Prostate gland (tissue), 2 donors: ENCODE measurements around the gene FGFBP2. TPM values are rescaled to one million over a fixed set of nuclear protein-coding genes. Genes with fewer than 3 reads are reported as not detected.
A peak's percentile ranks its signal among the peaks of the same experiment; 100 is the strongest.

Experiments used
- DNase-seq: peaks from one replicate; pipeline ENCODE4 v3.0.0-alpha.2; 2019; ENCODE audit warnings: low spot score
- H3K27ac ChIP-seq, 2 donors: fragments of 200-600 bp; sonication (generic); 2 replicates each; pipeline ENCODE4 v1.5.1; 2017 to 2019
- H3K27me3 ChIP-seq: fragments of 200-600 bp; sonication (generic); replicated peaks from 2 replicates; pipeline ENCODE4 v1.5.1; 2019; ENCODE audit not compliant: insufficient read depth
- H3K36me3 ChIP-seq, 2 donors: fragments of 200-600 bp; sonication (generic); 1 replicate in 1 of 2; 2 replicates in 1 of 2; pipeline versions ENCODE4 v1.5.1 to v1.8.1; 2017 to 2019
- H3K4me1 ChIP-seq: fragments of 200-600 bp; sonication (generic); replicated peaks from 2 replicates; pipeline ENCODE4 v1.5.1; 2019
- H3K4me3 ChIP-seq, 2 donors: fragments of 200-600 bp; sonication (generic); 2 replicates each; pipeline ENCODE4 v1.5.1; 2017 to 2019
- H3K9me3 ChIP-seq: fragments of 200-600 bp; sonication (generic); 2 replicates; pipeline ENCODE4 v1.5.1; 2017
- CTCF ChIP-seq, 4 experiments: fragments of 200-600 bp in 2 of 4; fragments of 450-650 bp in 2 of 4; sonication (generic) in 2 of 4; IDR thresholded peaks; 1 replicate in 3 of 4; 2 replicates in 1 of 4; pipeline ENCODE4 v1.5.1; 2016 to 2019; ENCODE audit warnings: antibody characterized with exemption in 4 of 4, mild to moderate bottlenecking in 2 of 4, moderate library complexity in 2 of 4
- POLR2A ChIP-seq: fragments of 450-650 bp; IDR thresholded peaks from one replicate; pipeline ENCODE4 v1.6.1; 2016; ENCODE audit warnings: antibody characterized with exemption, mild to moderate bottlenecking
- POLR2AphosphoS5 ChIP-seq: sonication (generic); formaldehyde crosslinking; IDR thresholded peaks from one replicate; pipeline ENCODE4 v1.6.1; 2017; ENCODE audit warnings: antibody characterized with exemption
- WGBS: methylation state at CpG from one replicate; pipeline ENCODE4 v1.1.5; 2018; 5-methylcytosine and 5-hydroxymethylcytosine counted together
- intact Hi-C: fragments of 100-400 bp; cut with DNase I; formaldehyde crosslinking; loops from one replicate; pipeline ENCODE4 v1.14.2; 2022
- total RNA-seq, 2 donors: library from RNA; depleted of rRNA; stranded (reverse); fragments of >200 nt; gene quantifications; one replicate each; pipeline ENCODE4 v1.1.0, GENCODE V29; 2016

FGFBP2 gene
- total RNA-seq, 2 donors from 2014 or later = 78.8 TPM; not detected in 1

DNA sequence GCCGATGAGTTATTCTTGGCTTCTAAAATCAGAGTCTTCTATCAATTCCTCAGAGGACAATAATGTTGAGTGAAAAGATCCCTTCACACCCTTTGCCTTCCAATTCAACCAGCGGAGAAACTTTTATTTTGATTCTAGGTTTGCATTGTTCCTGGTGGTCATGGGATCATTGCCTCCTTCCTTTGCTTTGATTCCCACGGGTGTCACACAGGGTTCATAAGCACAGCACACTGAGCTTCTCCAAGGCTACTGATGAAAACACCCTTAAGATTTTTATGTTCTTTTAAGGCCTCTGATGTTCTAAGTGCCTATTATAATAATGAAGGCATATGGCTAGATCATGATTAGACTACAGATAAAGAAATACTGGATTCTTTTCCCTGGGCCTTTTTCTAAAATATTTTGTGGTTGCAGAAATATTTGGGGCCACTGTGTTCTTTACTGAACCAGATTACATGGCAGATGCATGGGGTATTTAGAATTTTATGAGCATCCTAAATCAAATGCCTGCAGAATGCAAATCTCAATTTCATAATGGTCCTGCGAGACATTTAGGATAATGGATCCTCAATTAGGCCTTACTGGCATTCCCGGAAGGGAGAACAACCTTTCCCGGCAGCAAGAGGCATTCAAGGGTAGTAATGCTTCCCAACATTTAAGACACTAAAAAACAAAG is 43.9 kb upstream of the FGFBP2 start:
- no peak overlapping the region for H3K27ac ChIP-seq
- H3K9me3 ChIP-seq = no peaks in the 10 kb centered on the region
- H3K36me3 ChIP-seq = no peaks in the 10 kb centered on the region
- no peaks in the 10 kb centered on the region for H3K4me1 ChIP-seq
- 74% methylated on average over 6 of the region's 6 CpGs for WGBS
- intact Hi-C loops = loop anchor here (10.0 kb wide), 1 partner anchor 272 kb away; no protein-coding TSS in a partner anchor
- DNase-seq = no peak
- no peaks in the 10 kb centered on the region for H3K27me3 ChIP-seq
- no peak for TF ChIP-seq CTCF (IDR thresholded peaks at IDR 0.05)
- no peak for TF ChIP-seq POLR2AphosphoS5
- TF ChIP-seq POLR2A = no peak
- H3K4me3 ChIP-seq = no peak overlapping the region

- TF ChIP-seq POLR2AphosphoS5 (no peak), POLR2A (no peak), CTCF (IDR thresholded peaks at IDR 0.05) (no peak)
- intact Hi-C loops = loop anchor here (10.0 kb wide), 1 partner anchor 271 kb away; no protein-coding TSS in a partner anchor
- no peak for DNase-seq
- Histone ChIP-seq H3K9me3 (no peaks in the 10 kb centered on the region), H3K27ac (no peak overlapping the region), H3K4me1 (no peaks in the 10 kb centered on the region), H3K27me3 (no peaks in the 10 kb centered on the region), H3K36me3 (no peaks in the 10 kb centered on the region), H3K4me3 (no peak overlapping the region)
- 41% methylated on average over 5 of the region's 5 CpGs for WGBS
Observed at GRCh38 chr4:16005676-16006075, 42.7 kb upstream of the FGFBP2 start.

GRCh38 chr4:16001484-16001858 is 38.5 kb upstream of the FGFBP2 start:
- DNase-seq = peak; percentile 35
- intact Hi-C loops = loop anchor here (5.0 to 10.0 kb wide), 2 partner anchors 119 to 267 kb away; no protein-coding TSS in a partner anchor
- 6% methylated on average over 4 of the region's 4 CpGs for WGBS

DNA sequence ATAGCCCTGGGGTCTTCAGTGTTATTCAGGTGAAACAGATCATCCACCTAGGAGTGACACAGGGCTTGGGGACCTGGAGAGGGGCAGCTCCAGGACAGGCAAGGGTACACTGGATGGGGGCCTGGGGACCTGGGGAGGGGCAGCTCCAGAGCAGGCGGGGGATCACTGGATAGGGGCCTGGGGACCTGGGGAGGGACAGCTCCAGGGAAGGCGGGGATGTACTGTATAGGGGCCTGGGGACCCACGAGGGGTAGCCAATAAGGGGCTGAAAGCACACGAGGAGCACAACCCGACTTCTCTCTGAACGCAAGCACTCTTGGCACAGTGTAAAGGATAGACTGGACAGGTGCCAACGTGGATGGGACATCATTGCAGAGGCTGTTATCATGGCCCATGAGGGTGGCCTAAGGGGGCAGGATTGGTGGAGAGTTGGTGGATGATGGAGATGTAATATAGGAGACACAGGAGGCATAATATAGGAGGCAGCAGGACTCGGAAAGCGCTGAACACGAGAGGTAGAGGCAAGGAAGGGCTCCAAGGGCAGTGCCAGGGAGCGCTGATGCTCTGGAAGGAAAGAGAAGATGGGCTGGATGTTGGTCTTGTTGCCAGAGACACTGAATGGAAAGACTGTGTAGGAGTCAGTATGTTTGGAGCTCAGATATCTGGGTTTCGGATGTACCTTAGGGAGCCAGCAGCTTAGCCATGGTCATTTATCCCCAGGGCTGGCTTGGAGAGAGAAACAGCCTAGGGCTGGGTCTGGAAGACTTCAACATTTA is 37.9 kb upstream of the FGFBP2 start:
- Histone ChIP-seq H3K36me3 (no peaks in the 10 kb centered on the region), H3K9me3 (no peaks in the 10 kb centered on the region), H3K4me1 (no peaks in the 10 kb centered on the region), H3K27me3 (no peaks in the 10 kb centered on the region), H3K27ac (no peak overlapping the region), H3K4me3 (no peak overlapping the region)
- 73% methylated on average over 12 of the region's 12 CpGs for WGBS
- DNase-seq = no peak
- intact Hi-C loops = loop anchor here (5.0 to 10.0 kb wide), 2 partner anchors 119 to 266 kb away; no protein-coding TSS in a partner anchor
- TF ChIP-seq POLR2AphosphoS5 = no peak
- TF ChIP-seq CTCF (IDR thresholded peaks at IDR 0.05) = no peak
- TF ChIP-seq POLR2A = no peak

More at GRCh38 chr4:16001484-16001858, 38.5 kb upstream of the FGFBP2 start:
- Histone ChIP-seq H3K27me3 (no peaks in the 10 kb centered on the region), H3K9me3 (no peaks in the 10 kb centered on the region), H3K27ac (no peak overlapping the region), H3K4me3 (no peak overlapping the region), H3K36me3 (no peaks in the 10 kb centered on the region), H3K4me1 (no peaks in the 10 kb centered on the region)
- TF ChIP-seq CTCF (IDR thresholded peaks at IDR 0.05) (peak; percentile 11 to 73 (median 66)), POLR2AphosphoS5 (peak; percentile 43), POLR2A (no peak)
